Ishikawa (cell line): Measurements from ENCODE around the gene NRCAM.

Experiments used
- CEBPB ChIP-seq: IDR thresholded peaks from 2 replicates; pipeline ENCODE4 v1.6.1; 2012
- CREB1 ChIP-seq: IDR thresholded peaks from 2 replicates; pipeline ENCODE4 v1.6.1; 2012; ENCODE audit warnings: low read depth
- EGR1 ChIP-seq: IDR thresholded peaks from 2 replicates; pipeline ENCODE4 v1.6.1; 2012
- EP300 ChIP-seq: IDR thresholded peaks from 2 replicates; pipeline ENCODE4 v1.6.1; 2012; ENCODE audit warnings: borderline replicate concordance
- FOXM1 ChIP-seq: IDR thresholded peaks from 2 replicates; pipeline ENCODE4 v1.6.1; 2012; ENCODE audit warnings: low read depth, borderline replicate concordance
- MAX ChIP-seq: IDR thresholded peaks from 2 replicates; pipeline ENCODE4 v1.6.1; 2012
- NFIC ChIP-seq: IDR thresholded peaks from 2 replicates; pipeline ENCODE4 v1.6.1; 2012
- RAD21 ChIP-seq: IDR thresholded peaks from 2 replicates; pipeline ENCODE4 v1.6.1; 2012; ENCODE audit warnings: low read depth
- REST ChIP-seq: IDR thresholded peaks from 2 replicates; pipeline ENCODE4 v1.6.1; 2012; ENCODE audit warnings: low read depth, mild to moderate bottlenecking
- TAF1 ChIP-seq: IDR thresholded peaks from 2 replicates; pipeline ENCODE4 v1.6.1; 2012; ENCODE audit warnings: low read depth, mild to moderate bottlenecking
- TCF12 ChIP-seq: IDR thresholded peaks from 2 replicates; pipeline ENCODE4 v1.6.1; 2012; ENCODE audit warnings: low read depth
- TEAD4 ChIP-seq: IDR thresholded peaks from 2 replicates; pipeline ENCODE4 v1.6.1; 2012
- USF1 ChIP-seq: IDR thresholded peaks from 2 replicates; pipeline ENCODE4 v1.6.1; 2012
- YY1 ChIP-seq: IDR thresholded peaks from 2 replicates; pipeline ENCODE4 v1.6.1; 2012; ENCODE audit warnings: low read depth
- ZBTB7A ChIP-seq: IDR thresholded peaks from 2 replicates; pipeline ENCODE4 v1.6.1; 2012; ENCODE audit warnings: low read depth

NRCAM gene

GRCh38 chr7:108246227-108246837 lies 209.9 kb downstream of the NRCAM start:
- peak; percentile 26; the same call in 1 of the 2 replicates for TF ChIP-seq USF1
- TF ChIP-seq YY1 = peak; percentile 62; the same call in 1 of the 2 replicates
- TF ChIP-seq FOXM1 = peak; percentile 68
- TF ChIP-seq EP300 = peak; percentile 92
- no peak; the same call in 1 of the 2 replicates for TF ChIP-seq MAX
- no peak for TF ChIP-seq EGR1
- peak; percentile 88 for TF ChIP-seq TEAD4
- peak; percentile 70; the same call in 1 of the 2 replicates for TF ChIP-seq NFIC
- peak; percentile 1; the same call in 1 of the 2 replicates for TF ChIP-seq RAD21
- TF ChIP-seq TCF12 = peak; percentile 86
- no peak for TF ChIP-seq CREB1

- TF ChIP-seq CEBPB (no peak), TAF1 (0 out of 2 replicates have a peak, but pooled peaks have one; percentile 29), FOXM1 (no peak), USF1 (no peak), TCF12 (no peak), YY1 (no peak), RAD21 (0 out of 2 replicates have a peak, but pooled peaks have one; percentile 10)
Observed at GRCh38 chr7:108245523-108246226, 210.6 kb downstream of the NRCAM start.

- TF ChIP-seq CEBPB (no peak), ZBTB7A (no peak), USF1 (no peak), EP300 (no peak), MAX (no peak), RAD21 (no peak), TEAD4 (no peak), NFIC (no peak), TCF12 (no peak), CREB1 (no peak), YY1 (no peak), TAF1 (no peak), FOXM1 (no peak), REST (no peak)
Observed at GRCh38 chr7:108244110-108244509, 212.1 kb downstream of the NRCAM start.

GRCh38 chr7:108239501-108240225 lies 216.6 kb downstream of the NRCAM start:
- no peak for TF ChIP-seq ZBTB7A
- TF ChIP-seq MAX = no peak
- TF ChIP-seq CEBPB = no peak
- TF ChIP-seq RAD21 = no peak
- TF ChIP-seq CREB1 = no peak
- TF ChIP-seq TCF12 = no peak
- TF ChIP-seq EP300 = no peak
- TF ChIP-seq YY1 = no peak
- no peak for TF ChIP-seq NFIC
- TF ChIP-seq REST = no peak
- no peak for TF ChIP-seq TEAD4
- no peak for TF ChIP-seq FOXM1
- no peak for TF ChIP-seq EGR1
- no peak for TF ChIP-seq USF1
- TF ChIP-seq TAF1 = no peak
